Measurements from ENCODE around the gene PLD2. TPM values are rescaled to one million over a fixed set of nuclear protein-coding genes. Genes with fewer than 3 reads are reported as not detected.
"Not testable (repeated sequence)": the region's sequence is repeated elsewhere in the genome, so short reads cannot be mapped to it uniquely, and the experiment has no call there.

PLD2 gene
- total RNA-seq, 2 donors from 2014 or later: 22.2 to 30.3 TPM

GRCh38 chr17:4849011-4849536 is 42.1 kb downstream of the PLD2 start:
- no peak for DNase-seq (ENCODE audit: low spot score)
- intact Hi-C loops (cut with DNase I): no loop called here

DNA sequence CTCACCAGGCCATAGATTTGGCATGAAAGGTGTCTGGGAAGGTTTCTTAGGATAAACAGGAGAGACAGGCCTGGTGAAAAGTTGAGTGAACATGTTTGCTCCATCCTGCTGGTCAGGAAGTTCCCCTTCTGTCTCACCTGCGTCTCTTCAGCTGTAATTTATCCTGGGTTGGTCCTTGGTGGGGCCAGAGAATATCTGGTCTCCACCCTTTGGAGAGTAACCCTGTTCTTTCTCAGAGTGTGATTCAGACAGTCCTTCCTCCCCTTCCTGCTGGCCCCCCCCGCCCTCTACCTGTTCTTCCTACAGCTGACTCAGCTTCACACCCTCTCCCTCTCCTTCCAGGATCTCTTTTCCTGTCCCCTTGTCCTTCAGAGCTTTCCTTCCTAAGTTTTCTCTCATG is 43.3 kb downstream of the PLD2 start:
- intact Hi-C loops (cut with DNase I): no loop called here
- DNase-seq (ENCODE audit: low spot score): no peak

GRCh38 chr17:4851084-4851483 is 44.1 kb downstream of the PLD2 start:
- DNase-seq (ENCODE audit: low spot score): no peak
- intact Hi-C loops (cut with DNase I): no loop called here

GRCh38 chr17:4852567-4853207 is 45.7 kb downstream of the PLD2 start:
- intact Hi-C loops (cut with DNase I): no loop called here
- no peak for DNase-seq (ENCODE audit: low spot score)

DNA sequence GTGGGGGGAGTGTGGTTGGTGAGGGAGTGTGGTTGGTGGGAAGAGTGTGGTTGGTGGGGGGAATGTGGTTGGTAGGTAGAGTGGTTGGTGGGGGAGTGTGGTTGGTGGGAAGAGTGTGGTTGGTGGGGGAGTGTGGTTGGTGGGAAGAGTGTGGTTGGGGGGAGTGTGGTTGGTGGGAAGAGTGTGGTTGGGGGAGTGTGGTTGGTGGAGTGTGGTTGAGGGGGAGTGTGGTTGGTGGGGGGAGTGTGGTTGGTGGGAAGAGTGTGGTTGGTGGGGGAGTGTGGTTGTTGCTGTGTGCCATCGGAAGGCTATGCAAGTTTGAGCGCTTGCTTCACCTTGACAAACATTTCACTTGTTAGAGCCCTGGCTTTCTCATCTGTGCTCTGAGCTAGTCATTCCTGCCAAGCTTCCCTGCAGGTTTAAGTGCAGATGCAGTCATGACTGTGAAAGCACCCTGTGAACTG is 46.3 kb downstream of the PLD2 start:
- intact Hi-C loops (cut with DNase I): no loop called here
- no peak for DNase-seq (ENCODE audit: low spot score)

GRCh38 chr17:4854111-4854681 is 47.2 kb downstream of the PLD2 start:
- no peak for DNase-seq (ENCODE audit: low spot score)
- intact Hi-C loops (cut with DNase I): no loop called here

GRCh38 chr17:4856271-4856936 is 49.5 kb downstream of the PLD2 start:
- no peak for DNase-seq (ENCODE audit: low spot score)
- intact Hi-C loops (cut with DNase I): no loop called here

DNA sequence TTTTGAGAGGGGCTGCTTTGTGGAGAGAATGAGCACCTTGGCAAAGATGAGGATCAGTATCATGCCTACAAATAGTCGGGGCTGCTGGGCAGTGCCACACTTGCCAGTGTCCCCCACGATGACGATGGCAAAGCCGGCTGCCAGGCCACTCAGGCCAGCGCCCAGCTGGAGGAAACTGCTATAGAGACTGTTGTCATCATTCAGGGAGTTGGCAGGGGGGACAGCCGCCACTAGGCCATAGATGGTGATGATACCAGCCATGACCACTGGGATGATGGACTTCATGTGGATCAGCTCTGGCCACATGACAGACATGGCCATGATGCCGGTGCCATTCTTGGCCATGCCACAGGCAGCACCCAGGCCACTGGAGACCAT is 50.0 kb downstream of the PLD2 start:
- DNase-seq (ENCODE audit: low spot score): no peak
- intact Hi-C loops (cut with DNase I): no loop called here

- intact Hi-C loops (cut with DNase I); DNase-seq (ENCODE audit: low spot score): not testable (repeated sequence)
These were observed 50.4 kb downstream of the PLD2 start for GRCh38 chr17:4857347-4857746.

GRCh38 chr17:4858068-4858881 is 51.3 kb downstream of the PLD2 start:
- DNase-seq (ENCODE audit: low spot score): no peak
- intact Hi-C loops (cut with DNase I): no loop called here

DNA sequence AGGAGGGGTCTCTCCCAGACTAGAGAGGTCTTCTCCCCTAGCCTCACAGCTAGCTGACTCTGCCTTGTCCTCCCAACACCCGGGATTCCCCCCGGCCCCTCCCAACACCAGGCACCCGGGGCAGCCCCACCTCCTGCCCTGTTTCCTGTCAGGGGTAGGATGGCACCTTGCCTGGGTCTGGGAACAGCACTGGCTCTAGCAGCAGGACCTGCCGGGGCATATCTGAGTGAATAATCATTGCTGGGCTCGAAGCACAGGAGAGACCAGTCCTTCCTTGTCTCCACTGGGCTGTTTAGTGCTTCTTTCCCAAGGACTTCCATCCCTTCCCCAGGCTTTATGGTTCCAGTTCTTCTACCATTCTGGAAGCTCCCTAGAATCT is 51.9 kb downstream of the PLD2 start:
- DNase-seq (ENCODE audit: low spot score): no peak
- intact Hi-C loops (cut with DNase I): no loop called here

- DNase-seq (ENCODE audit: low spot score): no peak
- intact Hi-C loops (cut with DNase I): no loop called here
These were observed 53.1 kb downstream of the PLD2 start for GRCh38 chr17:4859816-4860625.

DNA sequence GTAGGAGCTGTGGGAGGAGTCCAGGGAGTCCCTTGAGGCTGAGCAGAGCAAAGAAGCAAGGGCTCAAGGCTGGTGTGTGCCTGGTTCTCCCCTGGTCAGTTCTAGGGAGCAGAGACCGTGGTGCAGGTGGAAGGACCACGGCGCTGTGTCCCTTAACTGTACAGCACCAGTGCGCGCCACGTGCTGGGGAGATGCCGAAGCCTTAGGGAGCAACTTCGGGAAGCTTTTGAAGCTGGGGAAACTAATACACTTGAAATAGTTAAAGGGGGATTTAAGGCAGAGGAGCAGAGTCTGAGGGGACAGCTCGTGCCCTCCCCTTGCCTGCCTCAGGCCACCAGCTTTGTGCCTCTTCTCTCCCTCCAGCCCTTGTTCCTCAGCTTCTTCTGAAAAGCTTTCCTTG is 53.7 kb downstream of the PLD2 start:
- intact Hi-C loops (cut with DNase I): no loop called here
- DNase-seq (ENCODE audit: low spot score): no peak

- DNase-seq (ENCODE audit: low spot score): no peak
- intact Hi-C loops (cut with DNase I): no loop called here
These were observed 54.1 kb downstream of the PLD2 start for GRCh38 chr17:4861052-4861451.

DNA sequence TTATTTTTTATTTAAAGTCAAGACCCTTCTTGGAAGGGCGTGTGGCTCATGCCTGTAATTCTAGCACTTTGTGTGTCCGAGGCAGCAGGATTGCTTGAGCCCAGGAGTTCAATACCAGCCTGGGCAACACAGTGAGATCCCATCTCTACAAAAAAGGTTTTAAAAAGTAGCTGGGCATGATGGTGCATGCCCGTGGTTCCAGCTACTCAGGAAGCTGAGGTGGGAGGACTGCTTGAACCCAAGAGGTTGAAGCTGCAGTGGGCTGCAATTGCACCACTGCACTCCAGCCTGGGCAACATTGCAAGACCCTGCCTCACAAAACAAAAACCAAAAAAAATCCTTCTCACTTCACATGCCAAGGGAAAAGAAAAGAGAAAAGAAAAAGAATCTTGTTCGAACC is 55.8 kb downstream of the PLD2 start:
- intact Hi-C loops (cut with DNase I): no loop called here
- no peak for DNase-seq (ENCODE audit: low spot score)

- no peak for DNase-seq (ENCODE audit: low spot score)
- intact Hi-C loops (cut with DNase I): no loop called here
These were observed 56.4 kb downstream of the PLD2 start for GRCh38 chr17:4863321-4863720.

- intact Hi-C loops (cut with DNase I); DNase-seq (ENCODE audit: low spot score): not testable (repeated sequence)
These were observed 60.6 kb downstream of the PLD2 start for GRCh38 chr17:4867535-4867934.

DNA sequence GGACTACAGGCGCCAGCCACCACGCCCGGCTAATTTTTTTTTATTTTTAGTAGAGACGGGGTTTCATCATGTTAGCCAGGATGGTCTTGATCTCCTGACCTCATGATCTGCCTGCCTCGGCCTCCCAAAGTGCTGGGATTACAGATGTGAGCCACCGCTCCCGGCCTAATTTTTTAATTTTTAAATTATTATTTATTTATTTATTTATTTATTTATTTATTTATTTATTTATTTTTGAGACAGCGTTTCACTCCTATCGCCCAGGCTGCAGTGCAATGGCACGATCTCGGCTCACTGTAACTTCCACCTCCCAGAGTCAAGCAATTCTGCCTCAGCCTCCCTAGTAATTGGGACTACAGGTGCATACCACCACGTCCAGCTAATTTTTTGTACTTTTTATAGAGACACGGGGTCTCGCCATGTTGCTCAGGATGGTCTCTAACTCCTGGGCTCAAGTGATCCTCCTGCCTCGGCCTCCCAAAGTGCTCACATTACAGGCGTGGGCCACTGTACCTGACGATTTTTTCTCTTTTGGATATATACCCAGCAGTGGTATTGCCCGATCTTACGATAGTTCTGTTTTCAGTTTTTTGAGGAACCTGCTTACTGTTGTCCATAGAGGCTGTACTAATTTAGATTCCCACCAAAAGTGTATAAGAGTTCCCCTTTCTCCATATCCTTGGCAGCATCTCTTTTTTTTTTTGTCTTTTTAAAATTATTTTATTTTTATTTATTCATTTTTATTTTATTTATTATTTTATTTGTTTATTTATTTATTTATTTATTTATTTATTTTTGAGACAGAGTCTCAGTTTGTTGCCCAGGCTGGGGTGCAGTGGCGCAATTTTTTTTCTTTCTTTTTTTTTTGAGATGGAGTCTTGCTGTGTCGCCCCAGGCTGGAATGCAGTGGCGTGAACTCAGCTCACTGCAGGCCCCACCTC is 62.4 kb downstream of the PLD2 start:
- intact Hi-C loops (cut with DNase I); DNase-seq (ENCODE audit: low spot score): not testable (repeated sequence)
